Measurements from ENCODE around the gene AIPL1. TPM values are rescaled to one million over a fixed set of nuclear protein-coding genes. Genes with fewer than 3 reads are reported as not detected.

Gene AIPL1
- total and polyA plus RNA-seq, 2 of the 13 experiments (the other 11 are each of a cell fraction or from before 2014, with no cell fraction given), result not detected

DNA sequence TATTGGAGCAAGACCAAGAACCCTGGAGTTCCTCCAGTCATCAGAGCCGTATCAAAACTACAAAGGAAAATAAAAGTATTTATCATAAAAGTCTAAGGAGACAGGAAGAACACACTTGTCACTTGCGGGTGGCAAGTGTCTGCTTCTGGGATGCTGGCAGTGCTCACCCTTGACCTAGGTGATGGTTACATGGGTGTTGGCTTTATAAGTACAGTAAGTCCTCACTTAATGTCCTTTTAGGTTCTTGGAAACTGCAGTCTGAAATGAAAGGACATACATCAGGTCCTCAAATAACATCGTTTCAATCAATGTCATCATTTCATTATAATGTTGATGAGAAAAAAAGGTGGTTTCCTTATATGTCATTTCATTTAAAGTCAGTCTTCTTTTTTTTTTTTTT, 3.0 kb upstream of the AIPL1 start:
- no peak overlapping the region for H3K9ac ChIP-seq (ENCODE audit: insufficient read depth, low read depth, low read length)
- DNase-seq (ENCODE audit: low spot score) (no peak), FAIRE-seq (no peak), ATAC-seq (no peak)
- H3K27me3 ChIP-seq (ENCODE audit: control insufficient read depth in 1 of 2, insufficient read depth in 2 of 2, low read length in 2 of 2), result peaks cover 2 to 7% of the 10 kb centered on the region in 2 experiments; a peak in 2 of 5 replicates
- no peaks in the 10 kb centered on the region for H3K9me3 ChIP-seq (ENCODE audit: low read length)
- peaks cover 18% of the 10 kb centered on the region for H3K4me1 ChIP-seq (ENCODE audit: insufficient read depth, low read length)
- H4K20me1 ChIP-seq (ENCODE audit: insufficient read depth, low read length), result no peaks in the 10 kb centered on the region
- H2AFZ ChIP-seq (ENCODE audit: low read length), result no peak overlapping the region
- H3K4me2 ChIP-seq (ENCODE audit: low read depth, low read length), result no peak overlapping the region
- no peaks in the 10 kb centered on the region for H3K36me3 ChIP-seq (replicated peaks in 1 of 2; ENCODE audit: control insufficient read depth in 1 of 2, insufficient read depth in 2 of 2, low read length in 2 of 2)
- in situ Hi-C loops (cut with HindIII; ENCODE audit: extremely low pct_ligation_motif_present, low pct_unique_long_range_greater_than_20kb), result no loop called here
- BruUV-seq (replicated peaks), result no TSS peak
- H3K27ac ChIP-seq (ENCODE audit: extremely low read length, insufficient read depth, low read length), result no peak overlapping the region
- 26% methylated on average over 3 of the region's 3 CpGs for WGBS (ENCODE audit: low lambda C conversion rate)
- no peaks in the 10 kb centered on the region for H3K79me2 ChIP-seq (ENCODE audit: insufficient read depth, low read length)
- ChIA-PET CTCF (ENCODE audit: low intra/inter-chr PET ratio, low total read pairs) (no interaction called here), POLR2A (no interaction called here)
- H3K4me3 ChIP-seq (replicated peaks in 1 of 3; ENCODE audit: insufficient read depth in 1 of 3, low read depth in 2 of 3, low read length in 3 of 3), result no peak overlapping the region
- TF ChIP-seq AHR (CRISPR knock-in tag; IDR thresholded peaks at IDR 0.05), result no peak
- intact Hi-C loops (cut with micrococcal nuclease; ENCODE audit: unreplicated experiment), result loop anchor here (5.0 kb wide), 1 partner anchor 851 kb away; no protein-coding TSS in a partner anchor

DNA sequence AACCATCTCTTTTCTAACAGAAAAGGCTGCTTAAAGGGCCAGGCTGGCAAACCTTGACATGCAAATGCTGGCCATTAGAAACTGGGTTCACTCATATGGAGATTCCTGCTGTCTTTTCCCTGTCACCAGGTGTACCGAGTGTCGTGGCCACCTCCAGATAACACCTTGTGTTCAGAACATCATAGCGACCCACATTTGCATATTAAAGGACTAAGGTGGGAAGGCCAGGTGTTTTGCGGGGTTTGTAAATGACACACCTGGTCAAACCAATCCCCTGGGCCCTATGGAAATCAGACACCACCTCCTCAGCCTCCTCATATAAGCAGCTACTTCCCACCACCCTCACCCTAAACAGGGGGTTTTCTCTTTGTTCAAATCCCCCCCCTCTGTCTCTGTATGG, 2.5 kb upstream of the AIPL1 start:
- Histone ChIP-seq H3K9me3 (ENCODE audit: low read length) (no peaks in the 10 kb centered on the region), H3K36me3 (replicated peaks in 1 of 2; ENCODE audit: control insufficient read depth in 1 of 2, insufficient read depth in 2 of 2, low read length in 2 of 2) (no peaks in the 10 kb centered on the region), H3K4me3 (replicated peaks in 1 of 3; ENCODE audit: insufficient read depth in 1 of 3, low read depth in 2 of 3, low read length in 3 of 3) (no peak overlapping the region), H2AFZ (ENCODE audit: low read length) (no peak overlapping the region), H4K20me1 (ENCODE audit: insufficient read depth, low read length) (no peaks in the 10 kb centered on the region), H3K9ac (ENCODE audit: insufficient read depth, low read depth, low read length) (no peak overlapping the region), H3K27ac (ENCODE audit: extremely low read length, insufficient read depth, low read length) (no peak overlapping the region), H3K79me2 (ENCODE audit: insufficient read depth, low read length) (no peaks in the 10 kb centered on the region), H3K4me2 (ENCODE audit: low read depth, low read length) (no peak overlapping the region), H3K4me1 (ENCODE audit: insufficient read depth, low read length) (peaks cover 18% of the 10 kb centered on the region), H3K27me3 (ENCODE audit: control insufficient read depth in 1 of 2, insufficient read depth in 2 of 2, low read length in 2 of 2) (peaks cover 2 to 7% of the 10 kb centered on the region in 2 experiments; a peak in 2 of 5 replicates)
- DNase-seq (ENCODE audit: low spot score), result no peak
- FAIRE-seq, result no peak
- intact Hi-C loops (cut with micrococcal nuclease; ENCODE audit: unreplicated experiment) (loop anchor here (5.0 kb wide), 1 partner anchor 850 kb away; no protein-coding TSS in a partner anchor), in situ Hi-C loops (cut with HindIII; ENCODE audit: extremely low pct_ligation_motif_present, low pct_unique_long_range_greater_than_20kb) (no loop called here)
- ChIA-PET CTCF (ENCODE audit: low intra/inter-chr PET ratio, low total read pairs) (no interaction called here), POLR2A (no interaction called here)
- no peak for ATAC-seq
- WGBS (ENCODE audit: low lambda C conversion rate), result 80% methylated on average over 1 of the region's 4 CpGs
- TF ChIP-seq ESRRA (CRISPR knock-in tag; IDR thresholded peaks at IDR 0.05; ENCODE audit: low read depth) (no peak), IKZF1 (IDR thresholded peaks at IDR 0.05) (no peak), AHR (CRISPR knock-in tag; IDR thresholded peaks at IDR 0.05) (no peak), FOXK1 (CRISPR knock-in tag; IDR thresholded peaks at IDR 0.05; ENCODE audit: borderline replicate concordance, low read depth) (no peak), YEATS4 (CRISPR knock-in tag; IDR thresholded peaks at IDR 0.05; ENCODE audit: borderline replicate concordance) (no peak), ZNF761 (CRISPR knock-in tag; conservative IDR thresholded peaks at IDR 0.05) (no peak), ZNF3 (CRISPR knock-in tag; IDR thresholded peaks at IDR 0.05) (no peak)
- TF ChIP-seq, protein P1, sequence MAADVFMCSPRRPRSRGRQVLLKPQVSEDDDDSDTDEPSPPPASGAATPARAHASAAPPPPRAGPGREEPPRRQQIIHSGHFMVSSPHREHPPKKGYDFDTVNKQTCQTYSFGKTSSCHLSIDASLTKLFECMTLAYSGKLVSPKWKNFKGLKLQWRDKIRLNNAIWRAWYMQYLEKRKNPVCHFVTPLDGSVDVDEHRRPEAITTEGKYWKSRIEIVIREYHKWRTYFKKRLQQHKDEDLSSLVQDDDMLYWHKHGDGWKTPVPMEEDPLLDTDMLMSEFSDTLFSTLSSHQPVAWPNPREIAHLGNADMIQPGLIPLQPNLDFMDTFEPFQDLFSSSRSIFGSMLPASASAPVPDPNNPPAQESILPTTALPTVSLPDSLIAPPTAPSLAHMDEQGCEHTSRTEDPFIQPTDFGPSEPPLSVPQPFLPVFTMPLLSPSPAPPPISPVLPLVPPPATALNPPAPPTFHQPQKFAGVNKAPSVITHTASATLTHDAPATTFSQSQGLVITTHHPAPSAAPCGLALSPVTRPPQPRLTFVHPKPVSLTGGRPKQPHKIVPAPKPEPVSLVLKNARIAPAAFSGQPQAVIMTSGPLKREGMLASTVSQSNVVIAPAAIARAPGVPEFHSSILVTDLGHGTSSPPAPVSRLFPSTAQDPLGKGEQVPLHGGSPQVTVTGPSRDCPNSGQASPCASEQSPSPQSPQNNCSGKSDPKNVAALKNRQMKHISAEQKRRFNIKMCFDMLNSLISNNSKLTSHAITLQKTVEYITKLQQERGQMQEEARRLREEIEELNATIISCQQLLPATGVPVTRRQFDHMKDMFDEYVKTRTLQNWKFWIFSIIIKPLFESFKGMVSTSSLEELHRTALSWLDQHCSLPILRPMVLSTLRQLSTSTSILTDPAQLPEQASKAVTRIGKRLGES (CRISPR knock-in tag; IDR thresholded peaks at IDR 0.05; ENCODE audit: borderline replicate concordance), result no peak
- TF ChIP-seq, protein P2, sequence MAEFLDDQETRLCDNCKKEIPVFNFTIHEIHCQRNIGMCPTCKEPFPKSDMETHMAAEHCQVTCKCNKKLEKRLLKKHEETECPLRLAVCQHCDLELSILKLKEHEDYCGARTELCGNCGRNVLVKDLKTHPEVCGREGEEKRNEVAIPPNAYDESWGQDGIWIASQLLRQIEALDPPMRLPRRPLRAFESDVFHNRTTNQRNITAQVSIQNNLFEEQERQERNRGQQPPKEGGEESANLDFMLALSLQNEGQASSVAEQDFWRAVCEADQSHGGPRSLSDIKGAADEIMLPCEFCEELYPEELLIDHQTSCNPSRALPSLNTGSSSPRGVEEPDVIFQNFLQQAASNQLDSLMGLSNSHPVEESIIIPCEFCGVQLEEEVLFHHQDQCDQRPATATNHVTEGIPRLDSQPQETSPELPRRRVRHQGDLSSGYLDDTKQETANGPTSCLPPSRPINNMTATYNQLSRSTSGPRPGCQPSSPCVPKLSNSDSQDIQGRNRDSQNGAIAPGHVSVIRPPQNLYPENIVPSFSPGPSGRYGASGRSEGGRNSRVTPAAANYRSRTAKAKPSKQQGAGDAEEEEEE (CRISPR knock-in tag; IDR thresholded peaks at IDR 0.05; ENCODE audit: borderline replicate concordance), result no peak
- TF ChIP-seq, protein P3, sequence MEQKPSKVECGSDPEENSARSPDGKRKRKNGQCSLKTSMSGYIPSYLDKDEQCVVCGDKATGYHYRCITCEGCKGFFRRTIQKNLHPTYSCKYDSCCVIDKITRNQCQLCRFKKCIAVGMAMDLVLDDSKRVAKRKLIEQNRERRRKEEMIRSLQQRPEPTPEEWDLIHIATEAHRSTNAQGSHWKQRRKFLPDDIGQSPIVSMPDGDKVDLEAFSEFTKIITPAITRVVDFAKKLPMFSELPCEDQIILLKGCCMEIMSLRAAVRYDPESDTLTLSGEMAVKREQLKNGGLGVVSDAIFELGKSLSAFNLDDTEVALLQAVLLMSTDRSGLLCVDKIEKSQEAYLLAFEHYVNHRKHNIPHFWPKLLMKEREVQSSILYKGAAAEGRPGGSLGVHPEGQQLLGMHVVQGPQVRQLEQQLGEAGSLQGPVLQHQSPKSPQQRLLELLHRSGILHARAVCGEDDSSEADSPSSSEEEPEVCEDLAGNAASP (CRISPR knock-in tag; IDR thresholded peaks at IDR 0.05; ENCODE audit: borderline replicate concordance), result no peak
- no TSS peak for BruUV-seq (replicated peaks)
